NCI-H1436 treated with DMSO at 0.1 percent for 48 hours (cell line): Measurements from ENCODE around the gene ARHGEF28.

Experiments
- DNase-seq: peaks from one replicate; lab custom pipeline; 2025; lab: John Stamatoyannopoulos, UW

ARHGEF28 gene

DNA sequence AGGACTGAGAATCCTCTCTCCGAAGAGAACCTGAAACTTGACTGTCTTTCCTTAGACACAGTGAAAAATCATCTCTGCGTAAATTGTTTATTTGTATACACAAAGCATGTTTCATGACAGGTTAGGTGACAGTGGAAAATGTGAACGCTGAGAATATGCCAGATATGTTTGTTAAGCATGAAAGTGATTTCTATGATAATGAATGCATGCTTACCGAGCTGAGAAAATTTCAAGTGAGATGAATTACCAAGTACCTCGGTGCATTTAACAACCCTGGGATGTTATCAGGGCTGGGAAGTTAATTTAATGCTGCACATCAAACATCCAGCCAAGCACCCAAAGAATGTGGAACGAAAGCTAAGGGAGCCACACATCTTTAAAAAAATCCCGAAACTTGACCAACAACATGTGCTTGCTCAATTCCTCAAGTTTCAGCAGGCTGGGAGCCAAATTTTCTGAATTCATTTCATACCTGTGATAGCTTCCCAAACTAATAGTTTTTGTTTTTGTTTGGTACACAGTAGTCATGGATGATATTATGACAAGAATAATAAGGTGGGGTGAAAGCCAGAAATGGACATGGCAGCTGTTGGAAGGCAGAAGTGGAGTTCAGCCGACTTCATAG lies 336.9 kb downstream of the ARHGEF28 start:
- DNase-seq: no peak

DNA sequence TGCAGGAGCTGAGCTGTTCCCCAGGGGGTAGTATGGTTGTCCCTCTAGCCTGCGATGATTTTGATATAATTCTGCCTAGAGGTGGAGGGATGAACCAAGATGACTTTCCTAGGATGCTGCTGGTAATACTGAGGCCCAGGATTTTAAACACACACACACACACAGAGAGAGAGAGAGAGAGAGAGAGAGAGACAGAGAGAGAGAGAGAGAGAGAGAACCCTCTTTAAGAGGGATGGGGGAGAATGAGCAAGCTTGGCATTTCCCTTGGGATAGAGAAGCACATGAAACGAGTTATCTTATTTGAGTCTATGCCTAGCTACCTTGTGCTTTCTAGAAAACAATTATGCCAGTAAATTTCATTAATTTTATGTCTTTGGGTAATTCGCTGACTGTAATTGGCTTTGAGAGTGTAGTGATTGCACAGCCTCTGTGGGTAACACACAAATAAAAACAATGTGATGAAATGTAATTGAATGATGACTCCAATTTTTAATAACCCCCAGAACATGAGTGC lies 338.4 kb downstream of the ARHGEF28 start:
- DNase-seq: no peak

- no peak for DNase-seq
Observed at GRCh38 chr5:73966451-73966850, 340.5 kb downstream of the ARHGEF28 start.

DNA sequence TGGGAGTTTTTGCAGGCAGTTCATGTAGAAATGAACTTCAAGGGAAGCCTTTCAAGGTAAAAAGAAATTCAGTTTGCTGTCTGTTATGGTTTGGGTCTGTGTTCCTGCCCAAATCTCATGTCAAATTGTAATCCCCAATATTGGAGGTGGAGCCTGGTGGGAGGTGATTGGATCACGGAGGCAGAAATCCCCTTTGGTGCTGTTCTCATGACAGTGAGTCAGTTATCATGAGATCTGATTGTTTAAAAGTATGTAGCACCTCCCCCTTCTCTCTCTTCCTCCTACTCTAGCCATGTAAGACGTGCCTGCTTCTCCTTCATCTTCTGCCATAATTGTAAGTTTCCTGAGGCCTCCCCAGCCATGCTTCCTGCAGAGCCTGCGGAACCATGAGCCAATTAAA lies 341.4 kb downstream of the ARHGEF28 start:
- DNase-seq: no peak

DNA sequence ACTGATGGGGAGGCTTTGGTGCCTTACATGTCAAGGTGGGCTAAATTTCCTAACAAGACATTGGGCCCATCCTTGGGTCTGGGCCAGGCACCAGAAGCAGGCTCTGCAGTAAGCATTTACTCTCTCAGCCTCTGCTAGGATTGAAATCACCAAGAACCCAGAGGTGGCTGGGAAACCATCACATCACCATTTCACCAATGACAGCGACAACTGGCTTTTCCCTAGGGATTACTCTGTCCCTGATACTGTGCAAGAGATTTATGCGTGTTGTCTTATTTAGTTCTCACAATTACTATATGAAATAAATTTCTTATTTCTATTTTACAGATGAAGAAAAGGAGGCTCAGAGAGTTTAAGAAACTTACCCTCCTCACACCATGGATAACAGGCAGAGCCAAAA lies 342.2 kb downstream of the ARHGEF28 start:
- no peak for DNase-seq

DNA sequence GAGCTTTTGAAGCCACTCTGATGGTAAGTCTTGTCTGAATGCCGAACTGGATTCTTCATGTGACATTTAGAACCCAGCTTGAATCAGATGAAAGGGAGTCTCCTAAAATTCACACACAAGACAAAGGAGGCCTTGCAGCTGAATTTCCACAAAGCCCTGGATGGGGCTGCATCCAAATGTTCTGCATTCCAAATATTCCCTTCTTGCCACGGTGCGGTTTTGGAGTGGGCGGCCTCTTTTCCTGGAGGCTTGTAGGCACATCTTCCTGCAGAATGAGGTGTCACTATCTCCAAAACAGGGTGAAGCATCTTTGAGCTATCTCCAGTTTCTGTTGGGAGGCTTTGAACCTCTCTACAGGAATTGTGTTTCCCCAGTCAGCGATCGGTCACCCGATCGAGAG lies 342.7 kb downstream of the ARHGEF28 start:
- DNase-seq: no peak

DNA sequence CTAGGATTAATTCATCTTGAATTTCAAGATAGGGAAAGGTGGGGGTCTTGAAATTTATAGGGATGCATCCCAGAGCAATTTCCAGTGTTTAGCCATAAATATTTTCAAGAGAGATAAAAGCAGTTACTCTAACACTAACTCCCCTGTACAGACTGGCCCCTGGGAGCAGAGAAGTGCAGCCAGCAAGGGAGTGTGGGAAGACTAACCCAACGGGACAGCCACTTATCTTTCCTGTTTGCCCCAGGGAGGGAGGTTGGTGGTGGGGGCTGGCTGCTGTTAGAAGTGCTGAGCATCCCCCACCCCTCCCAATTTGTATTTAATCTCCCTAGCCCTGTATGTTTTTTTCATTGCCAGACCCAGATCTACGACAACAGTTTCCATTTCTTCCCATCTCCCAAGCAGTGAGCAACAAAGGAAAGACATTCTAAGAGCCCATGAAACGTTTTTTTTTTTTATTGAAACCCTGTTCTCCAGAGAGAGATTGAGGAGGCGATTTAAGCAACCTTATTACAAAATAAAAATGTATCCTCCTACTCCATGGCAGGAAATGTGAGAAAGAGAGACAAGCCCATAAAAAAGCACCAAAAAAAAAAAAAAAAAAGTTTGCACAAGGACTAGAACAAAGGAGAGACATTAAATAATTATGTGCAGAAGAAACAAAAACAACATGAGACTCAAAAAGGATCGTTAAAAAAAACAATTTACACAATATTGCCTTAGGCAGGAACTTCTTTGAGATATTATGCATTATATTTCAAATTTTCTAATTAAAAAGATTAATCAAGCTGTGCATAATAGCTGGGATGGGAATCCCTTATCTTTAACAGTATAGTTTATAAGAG lies 343.4 kb downstream of the ARHGEF28 start:
- no peak for DNase-seq

GRCh38 chr5:73971326-73971725 lies 345.3 kb downstream of the ARHGEF28 start:
- DNase-seq: no peak

GRCh38 chr5:73973135-73973534 lies 347.1 kb downstream of the ARHGEF28 start:
- DNase-seq: no peak

- no peak for DNase-seq
Observed at GRCh38 chr5:73974871-73975360, 348.9 kb downstream of the ARHGEF28 start.

DNA sequence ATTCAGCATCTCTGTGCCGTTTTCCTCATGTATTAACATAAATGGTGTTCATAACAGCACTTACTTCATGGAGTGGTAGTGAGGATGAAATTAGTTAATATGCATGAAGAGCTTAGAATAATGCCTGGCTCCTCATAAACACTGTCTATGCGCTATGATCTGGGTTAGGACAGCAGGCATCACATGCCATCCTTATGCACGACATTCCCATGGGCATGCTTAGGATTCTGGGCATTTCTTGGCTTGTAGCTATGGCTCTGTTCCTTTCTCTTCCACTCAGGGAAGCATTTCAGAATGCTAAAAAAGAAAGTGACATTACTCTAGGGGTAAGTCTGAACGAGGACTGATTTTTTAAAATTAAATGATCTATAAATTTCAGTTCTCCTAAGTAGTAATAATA lies 349.8 kb downstream of the ARHGEF28 start:
- no peak for DNase-seq

DNA sequence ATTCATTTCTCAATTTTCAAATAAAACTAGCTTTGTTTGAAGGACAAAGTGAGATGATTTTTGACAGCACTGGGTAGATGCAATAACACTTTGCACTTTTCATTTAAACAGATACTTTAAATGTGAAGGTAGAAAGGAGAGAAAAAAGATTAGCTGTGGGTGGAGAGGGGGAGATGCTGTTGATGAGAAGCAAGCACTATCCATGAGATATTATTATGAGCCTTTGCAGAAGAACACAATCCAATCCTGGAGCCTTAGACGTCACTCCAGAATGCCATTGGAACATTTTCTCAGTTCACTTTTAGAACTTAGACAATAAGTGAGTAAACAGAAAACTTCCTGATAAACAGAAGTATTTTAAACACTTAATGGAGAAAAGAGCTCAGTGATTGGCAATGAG lies 351.1 kb downstream of the ARHGEF28 start:
- DNase-seq: no peak

- no peak for DNase-seq
Observed at GRCh38 chr5:73979321-73979720, 353.3 kb downstream of the ARHGEF28 start.

- no peak for DNase-seq
Observed at GRCh38 chr5:73981704-73982103, 355.7 kb downstream of the ARHGEF28 start.

- DNase-seq: no peak
Observed at GRCh38 chr5:73983644-73984043, 357.6 kb downstream of the ARHGEF28 start.

DNA sequence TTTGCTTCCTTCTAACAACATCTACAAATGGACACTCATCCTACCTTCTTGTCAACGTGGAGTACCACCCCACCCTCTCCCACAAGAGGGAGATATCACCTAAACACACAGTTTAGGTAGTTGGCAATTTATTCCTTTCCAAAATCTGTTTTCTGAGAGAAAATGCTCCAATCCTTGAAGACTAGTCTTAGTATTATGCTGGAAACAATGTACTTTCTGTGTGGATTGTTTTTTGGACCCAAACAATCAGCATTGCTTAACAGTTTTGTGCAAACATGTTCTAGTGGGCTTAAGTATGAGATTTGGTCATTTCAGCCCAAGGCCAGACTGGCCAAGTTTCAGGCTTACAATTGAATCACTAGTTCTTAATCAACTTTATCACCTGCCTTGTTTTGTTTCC lies 359.1 kb downstream of the ARHGEF28 start:
- no peak for DNase-seq

GRCh38 chr5:73986729-73987128 lies 360.7 kb downstream of the ARHGEF28 start:
- no peak for DNase-seq

DNA sequence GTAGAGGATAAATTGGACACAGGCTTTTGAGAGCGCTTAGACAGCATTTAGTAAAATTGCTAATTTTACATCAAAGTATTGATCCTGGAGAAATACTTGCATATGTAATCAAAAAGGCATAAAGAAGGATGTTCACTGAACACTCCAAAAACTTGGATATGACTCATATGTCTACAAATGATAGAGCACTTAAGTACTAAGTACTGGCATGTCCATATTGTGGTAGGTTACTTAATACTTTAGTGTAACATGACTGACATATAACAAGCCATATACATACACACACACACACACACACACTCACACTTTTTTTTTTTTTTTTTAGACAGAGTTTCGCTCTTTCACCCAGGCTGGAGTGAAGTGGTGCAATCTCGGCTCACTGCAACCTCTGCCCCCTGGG lies 361.9 kb downstream of the ARHGEF28 start:
- DNase-seq: no peak

- DNase-seq: no peak
Observed at GRCh38 chr5:73989956-73990355, 364.0 kb downstream of the ARHGEF28 start.
